PC-9 (cell line): ENCODE results near the gene STARD13.

ENCODE experiments used
- EZH2 ChIP-seq: fragments of 200-600 bp; sonication (generic); IDR thresholded peaks from 2 replicates; pipeline ENCODE4 v1.8.0; 2017; ENCODE audit warnings: antibody characterized with exemption, low read depth
- TF ChIP-seq, protein P1 (sequence below): fragments of 200-600 bp; sonication (generic); conservative IDR thresholded peaks from 2 replicates; pipeline ENCODE4 v1.6.1; 2017; ENCODE audit warnings: mixed run types, antibody characterized with exemption, mild to moderate bottlenecking, moderate library complexity

DNA sequence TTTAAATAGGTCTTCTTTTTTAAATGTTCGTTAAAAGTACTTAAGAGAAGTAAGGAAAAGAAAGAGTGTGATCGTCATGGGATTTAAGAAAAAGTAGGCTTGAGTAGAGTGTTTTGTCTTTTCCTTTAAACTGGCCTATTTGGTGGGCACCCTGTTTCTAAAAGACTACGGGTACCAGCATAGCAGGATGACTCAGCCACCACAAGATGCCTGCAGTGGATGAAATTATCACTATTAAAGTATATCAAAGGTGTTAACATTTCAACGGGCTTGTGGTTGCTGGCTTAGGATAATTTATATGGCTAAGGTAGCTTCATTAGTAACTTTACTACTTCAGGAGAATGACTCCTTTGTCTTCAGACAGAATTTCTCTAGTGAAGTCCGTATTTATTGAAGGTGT is 112.6 kb downstream of the STARD13 start:
- TF ChIP-seq, protein P1, sequence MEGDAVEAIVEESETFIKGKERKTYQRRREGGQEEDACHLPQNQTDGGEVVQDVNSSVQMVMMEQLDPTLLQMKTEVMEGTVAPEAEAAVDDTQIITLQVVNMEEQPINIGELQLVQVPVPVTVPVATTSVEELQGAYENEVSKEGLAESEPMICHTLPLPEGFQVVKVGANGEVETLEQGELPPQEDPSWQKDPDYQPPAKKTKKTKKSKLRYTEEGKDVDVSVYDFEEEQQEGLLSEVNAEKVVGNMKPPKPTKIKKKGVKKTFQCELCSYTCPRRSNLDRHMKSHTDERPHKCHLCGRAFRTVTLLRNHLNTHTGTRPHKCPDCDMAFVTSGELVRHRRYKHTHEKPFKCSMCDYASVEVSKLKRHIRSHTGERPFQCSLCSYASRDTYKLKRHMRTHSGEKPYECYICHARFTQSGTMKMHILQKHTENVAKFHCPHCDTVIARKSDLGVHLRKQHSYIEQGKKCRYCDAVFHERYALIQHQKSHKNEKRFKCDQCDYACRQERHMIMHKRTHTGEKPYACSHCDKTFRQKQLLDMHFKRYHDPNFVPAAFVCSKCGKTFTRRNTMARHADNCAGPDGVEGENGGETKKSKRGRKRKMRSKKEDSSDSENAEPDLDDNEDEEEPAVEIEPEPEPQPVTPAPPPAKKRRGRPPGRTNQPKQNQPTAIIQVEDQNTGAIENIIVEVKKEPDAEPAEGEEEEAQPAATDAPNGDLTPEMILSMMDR: no peak
- no peak for TF ChIP-seq EZH2
